Natural killer cell treated with Interleukin-12 subunit alpha and Interleukin-12 subunit beta and Interleukin-15 and Interleukin-18, amount 100 ng/mL, for 72 hours (primary cell): Measurements from ENCODE around the gene SHROOM2. TPM values are rescaled to one million over a fixed set of nuclear protein-coding genes. Genes with fewer than 3 reads are reported as not detected.

ENCODE experiments used
- ATAC-seq, 2 donors: fragments of 150-1000 bp; cut with Tn5 transposase in 1 of 2; sonication (Bioruptor Pico), chemical (Tn5 transposase) in 1 of 2; 2 replicates each; pipeline ENCODE4 v1.10.0; 2021
- DNase-seq: peaks from one replicate; pipeline ENCODE4 v3.0.0; 2022; ENCODE audit warnings: low spot score
- H3K27ac Mint-ChIP-seq, 2 donors: 1 replicate in 1 of 2; 2 replicates in 1 of 2; pipeline ENCODE4 v1.8.0; 2022; ENCODE audit warnings: mixed read lengths in 2 of 2, mild to moderate bottlenecking in 1 of 2, moderate library complexity in 1 of 2
- H3K27me3 Mint-ChIP-seq, 2 donors: 1 replicate in 1 of 2; 2 replicates in 1 of 2; pipeline ENCODE4 v1.8.0; 2022; ENCODE audit warnings: mixed read lengths in 2 of 2
- H3K36me3 Mint-ChIP-seq: one replicate; pipeline ENCODE4 v1.8.0; 2022; ENCODE audit warnings: mixed read lengths
- H3K4me1 Mint-ChIP-seq, 2 donors: 1 replicate in 1 of 2; 2 replicates in 1 of 2; pipeline ENCODE4 v1.8.0; 2022; ENCODE audit warnings: low read depth in 2 of 2, mixed read lengths in 2 of 2, mild to moderate bottlenecking in 1 of 2
- H3K4me3 Mint-ChIP-seq: one replicate; pipeline ENCODE4 v1.8.0; 2022; ENCODE audit warnings: mixed read lengths
- H3K9me3 Mint-ChIP-seq: 2 replicates; pipeline ENCODE4 v1.8.0; 2022; ENCODE audit warnings: mixed read lengths
- total RNA-seq, 2 donors: library from RNA; stranded (reverse); gene quantifications; one replicate each; pipeline ENCODE4 v1.2.3, GENCODE V29; 2022

The SHROOM2 gene
- total RNA-seq, 2 donors from 2014 or later, result 0.08 TPM; not detected in 1

DNA sequence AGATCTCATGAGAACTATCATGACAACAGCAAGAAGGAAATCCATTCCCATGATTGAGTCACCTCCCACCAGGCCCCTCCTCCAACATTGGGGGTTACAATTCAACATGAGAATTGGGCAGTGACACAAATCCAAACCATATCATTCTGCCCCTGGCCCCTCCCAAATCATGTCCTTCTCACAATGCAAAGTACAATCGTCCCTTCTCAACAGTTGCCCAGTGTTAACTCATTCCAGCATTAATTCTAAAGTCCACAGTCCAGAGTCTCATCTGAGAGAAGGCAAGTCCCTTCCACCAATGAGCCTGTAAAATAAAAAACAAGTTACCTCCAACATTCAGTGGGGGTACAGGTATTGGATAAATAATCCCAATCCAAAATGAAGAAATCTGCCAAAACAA, 166.1 kb downstream of the SHROOM2 start:
- peaks cover 0 to 20% of the 10 kb centered on the region in 2 donors for H3K27me3 Mint-ChIP-seq
- no peaks in the 10 kb centered on the region for H3K36me3 Mint-ChIP-seq
- no peak overlapping the region for H3K4me3 Mint-ChIP-seq
- ATAC-seq (no peak), DNase-seq (no peak)
- H3K9me3 Mint-ChIP-seq, result no peaks in the 10 kb centered on the region
- no peaks in the 10 kb centered on the region for H3K4me1 Mint-ChIP-seq
- H3K27ac Mint-ChIP-seq, result no peak overlapping the region

DNA sequence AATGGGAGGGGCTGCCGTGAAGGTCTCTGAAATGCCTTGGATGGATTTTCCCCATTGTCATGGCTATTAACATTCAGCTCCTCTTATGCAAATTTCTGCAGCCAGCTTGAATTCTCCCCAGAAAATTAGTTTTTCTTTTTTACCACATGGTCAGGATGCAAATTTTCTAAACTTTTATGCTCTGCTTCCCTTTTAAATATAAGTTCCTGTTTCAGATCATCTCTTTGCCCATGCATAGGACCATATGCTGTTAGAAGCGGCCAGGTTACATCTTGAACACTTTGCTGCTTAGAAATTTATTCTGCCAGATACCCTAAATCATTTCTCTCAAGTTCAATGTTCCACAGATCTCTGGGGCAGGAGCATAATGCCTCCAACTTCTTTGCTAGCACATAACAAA, 167.2 kb downstream of the SHROOM2 start:
- no peaks in the 10 kb centered on the region for H3K4me1 Mint-ChIP-seq
- ATAC-seq, result no peak
- no peaks in the 10 kb centered on the region for H3K9me3 Mint-ChIP-seq
- H3K27ac Mint-ChIP-seq, result no peak overlapping the region
- no peak for DNase-seq
- peaks cover 0 to 19% of the 10 kb centered on the region in 2 donors for H3K27me3 Mint-ChIP-seq
- H3K36me3 Mint-ChIP-seq, result no peaks in the 10 kb centered on the region
- H3K4me3 Mint-ChIP-seq, result no peak overlapping the region

DNA sequence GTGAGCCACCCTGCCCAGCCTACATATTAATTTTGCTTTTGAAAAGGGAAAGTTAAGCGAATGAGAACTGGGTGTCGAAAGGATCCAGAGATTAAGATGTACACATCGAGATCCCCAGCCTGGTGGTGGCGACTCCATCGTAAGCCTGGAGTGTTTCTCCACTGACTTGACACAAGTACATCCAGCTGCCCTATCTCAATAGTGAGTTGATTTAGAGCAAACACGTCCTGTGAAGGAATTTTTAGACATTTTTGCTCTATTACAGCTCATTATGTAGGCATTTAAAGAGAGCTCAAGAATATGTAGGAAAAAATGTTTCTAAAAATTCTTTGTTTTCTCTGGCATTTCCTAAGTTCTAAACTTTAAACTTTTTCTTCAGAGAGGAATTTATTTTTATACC, 169.3 kb downstream of the SHROOM2 start:
- Mint-ChIP-seq H3K4me3 (no peak overlapping the region), H3K27ac (no peak overlapping the region), H3K4me1 (no peaks in the 10 kb centered on the region), H3K27me3 (peaks cover 0 to 20% of the 10 kb centered on the region in 2 donors), H3K9me3 (no peaks in the 10 kb centered on the region), H3K36me3 (no peaks in the 10 kb centered on the region)
- ATAC-seq (no peak), DNase-seq (no peak)

DNA sequence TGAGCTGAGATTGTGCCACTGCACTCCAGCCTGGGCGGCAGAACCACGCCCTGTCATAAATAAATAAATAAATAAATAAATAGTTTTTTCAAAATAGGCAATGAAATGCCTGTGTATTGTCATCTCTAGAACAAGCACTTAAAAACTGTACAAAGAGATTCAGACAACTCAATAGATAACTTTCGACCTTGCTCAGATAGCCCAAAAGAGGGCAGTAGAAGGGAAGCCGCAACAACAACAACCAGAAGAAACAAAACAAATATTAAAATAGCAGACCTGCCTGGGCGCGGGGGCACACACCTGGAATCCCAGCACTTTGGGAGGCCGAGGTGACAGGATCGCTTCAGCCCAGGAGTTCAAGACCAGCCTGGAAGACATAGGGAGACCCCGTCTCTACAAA, 171.5 kb downstream of the SHROOM2 start:
- Mint-ChIP-seq H3K4me1 (no peaks in the 10 kb centered on the region), H3K9me3 (no peaks in the 10 kb centered on the region), H3K27me3 (peaks cover 0 to 18% of the 10 kb centered on the region in 2 donors), H3K36me3 (no peaks in the 10 kb centered on the region), H3K4me3 (no peak overlapping the region), H3K27ac (no peak overlapping the region)
- DNase-seq, result no peak
- ATAC-seq, result no peak

DNA sequence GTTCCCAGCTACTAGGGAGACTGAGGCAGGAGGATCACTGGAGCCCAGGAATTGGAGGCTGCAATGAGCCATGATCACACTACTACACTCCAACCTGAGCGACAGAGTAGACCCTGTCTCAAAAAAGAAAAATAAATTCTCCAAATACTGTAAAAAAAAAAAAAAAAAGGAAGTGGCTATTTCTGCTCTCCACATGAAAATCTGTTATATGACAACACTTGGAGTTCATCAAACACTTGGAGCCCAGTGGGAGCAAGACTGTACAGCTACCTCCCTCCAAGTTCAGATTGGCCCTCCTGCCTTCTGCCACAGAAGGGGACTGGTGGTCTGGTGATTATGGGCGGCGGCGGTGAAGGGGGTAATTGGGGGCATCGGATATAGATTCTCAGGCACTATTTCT, 172.0 kb downstream of the SHROOM2 start:
- Mint-ChIP-seq H3K4me1 (no peaks in the 10 kb centered on the region), H3K27me3 (peaks cover 0 to 18% of the 10 kb centered on the region in 2 donors), H3K27ac (no peak overlapping the region), H3K9me3 (no peaks in the 10 kb centered on the region), H3K36me3 (no peaks in the 10 kb centered on the region), H3K4me3 (no peak overlapping the region)
- DNase-seq (no peak), ATAC-seq (no peak)

DNA sequence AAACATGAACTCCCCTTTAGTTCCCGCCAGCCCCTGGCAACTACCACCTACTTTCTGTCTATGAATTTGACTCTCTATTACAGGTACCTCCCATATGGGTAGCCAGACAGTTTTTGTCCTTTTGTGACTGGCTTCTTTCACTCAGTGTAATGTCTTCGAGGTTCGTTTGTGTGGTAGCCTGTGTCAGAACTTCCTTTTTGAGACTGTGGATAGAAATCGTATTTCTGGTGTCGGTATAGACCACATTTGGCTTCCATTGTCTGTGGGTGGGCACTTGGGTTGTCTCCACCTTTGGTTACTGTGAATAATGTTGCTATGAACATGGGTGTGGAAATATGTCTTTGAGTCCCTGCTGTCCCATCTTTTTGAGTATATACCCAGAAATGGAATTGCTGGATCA, 175.5 kb downstream of the SHROOM2 start:
- Mint-ChIP-seq H3K27me3 (peaks cover 0 to 17% of the 10 kb centered on the region in 2 donors), H3K4me1 (peaks cover 0 to 4% of the 10 kb centered on the region in 2 donors), H3K4me3 (no peak overlapping the region), H3K9me3 (no peaks in the 10 kb centered on the region), H3K36me3 (no peaks in the 10 kb centered on the region), H3K27ac (no peak overlapping the region)
- DNase-seq (no peak), ATAC-seq (no peak)

DNA sequence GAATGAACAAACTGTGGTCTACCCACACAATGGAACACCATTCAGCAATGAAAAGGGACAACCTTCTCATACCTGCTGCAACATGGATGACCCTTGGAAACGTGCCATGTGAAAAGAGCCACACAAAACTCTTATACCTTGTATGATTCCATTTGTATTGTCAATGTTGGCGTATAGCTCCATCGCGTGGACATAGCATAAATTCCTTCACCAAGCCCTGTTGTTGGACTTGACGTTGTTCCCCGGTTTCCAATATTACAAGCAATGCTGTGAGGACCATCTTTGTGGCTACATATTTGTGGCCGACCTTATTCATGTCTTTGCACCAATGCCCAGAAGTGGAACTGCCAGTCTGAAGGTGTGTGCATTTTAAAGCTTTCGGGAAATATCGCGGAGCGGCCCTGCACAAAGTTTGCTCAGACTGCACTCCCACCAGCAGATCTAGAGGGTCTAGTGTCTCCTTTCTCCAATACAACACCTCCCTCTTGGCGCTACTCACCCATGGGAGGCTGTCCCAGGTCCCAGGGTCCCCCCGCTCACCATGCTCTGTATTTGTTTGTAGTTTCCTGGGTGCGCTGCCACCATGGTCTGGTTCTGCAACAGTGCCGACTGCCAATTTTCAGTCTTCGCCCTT, 180.7 kb downstream of the SHROOM2 start, which contains the start of gene CLDN34:
CLDN34 (plus strand) TSS at position 584 of the 634 bp plus-strand sequence; CDS start at position 584, 0 bp downstream.
- ATAC-seq (no peak), DNase-seq (no peak)
- no peaks in the 10 kb centered on the region for H3K36me3 Mint-ChIP-seq
- peaks cover 0 to 8% of the 10 kb centered on the region in 2 donors for H3K27me3 Mint-ChIP-seq
- no peak within 1 kb of the TSS for H3K27ac Mint-ChIP-seq
- H3K9me3 Mint-ChIP-seq, result no peaks in the 10 kb centered on the region
- H3K4me1 Mint-ChIP-seq, result peaks cover 0 to 4% of the 10 kb centered on the region in 2 donors
- no peak within 1 kb of the TSS for H3K4me3 Mint-ChIP-seq

DNA sequence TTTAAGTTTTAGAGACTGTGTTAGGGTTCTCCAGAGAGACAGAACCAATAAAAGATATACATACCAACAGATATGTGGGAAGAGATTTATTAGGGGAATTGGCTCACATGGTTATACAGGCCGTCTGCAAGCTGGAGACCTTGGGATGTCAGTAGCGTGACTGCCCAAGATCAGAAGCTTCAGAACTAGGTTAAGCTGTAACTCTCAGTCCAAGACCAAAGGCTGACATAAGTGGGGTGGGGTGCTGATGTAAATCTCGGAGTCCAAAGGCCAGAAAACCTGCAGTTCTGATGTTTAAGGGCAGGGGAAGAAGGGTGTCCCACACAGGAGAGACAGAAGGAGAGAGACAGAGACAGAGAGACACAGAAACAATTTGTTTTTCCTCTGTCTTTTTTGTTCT, 191.4 kb downstream of the SHROOM2 start:
- ATAC-seq, result no peak
- H3K27ac Mint-ChIP-seq, result no peak overlapping the region
- H3K36me3 Mint-ChIP-seq, result no peaks in the 10 kb centered on the region
- no peaks in the 10 kb centered on the region for H3K27me3 Mint-ChIP-seq
- H3K4me3 Mint-ChIP-seq, result no peak overlapping the region
- H3K9me3 Mint-ChIP-seq, result no peaks in the 10 kb centered on the region
- no peaks in the 10 kb centered on the region for H3K4me1 Mint-ChIP-seq
- DNase-seq, result no peak

DNA sequence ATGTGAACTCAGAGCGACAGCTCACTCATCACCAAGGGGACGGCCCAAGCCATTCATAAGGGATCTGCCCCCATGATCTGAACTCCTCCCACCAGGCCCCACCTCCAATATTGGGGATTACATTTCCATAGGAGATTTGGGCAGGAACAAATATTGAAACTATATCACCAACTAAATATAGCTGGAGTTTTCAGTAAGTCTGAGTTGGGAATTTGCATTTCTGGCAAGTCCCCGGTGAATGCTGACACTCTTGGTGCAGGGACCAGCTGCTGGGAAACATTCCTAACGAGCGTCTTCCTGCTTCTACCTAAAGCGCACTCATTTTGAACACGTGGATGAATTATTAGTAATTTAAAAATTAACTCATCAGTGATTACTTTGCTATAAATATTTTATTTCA, 194.2 kb downstream of the SHROOM2 start:
- DNase-seq, result no peak
- Mint-ChIP-seq H3K4me3 (no peak overlapping the region), H3K27me3 (peaks cover 7 to 8% of the 10 kb centered on the region in 2 donors), H3K27ac (no peak overlapping the region), H3K4me1 (no peaks in the 10 kb centered on the region), H3K36me3 (no peaks in the 10 kb centered on the region), H3K9me3 (no peaks in the 10 kb centered on the region)
- no peak for ATAC-seq

DNA sequence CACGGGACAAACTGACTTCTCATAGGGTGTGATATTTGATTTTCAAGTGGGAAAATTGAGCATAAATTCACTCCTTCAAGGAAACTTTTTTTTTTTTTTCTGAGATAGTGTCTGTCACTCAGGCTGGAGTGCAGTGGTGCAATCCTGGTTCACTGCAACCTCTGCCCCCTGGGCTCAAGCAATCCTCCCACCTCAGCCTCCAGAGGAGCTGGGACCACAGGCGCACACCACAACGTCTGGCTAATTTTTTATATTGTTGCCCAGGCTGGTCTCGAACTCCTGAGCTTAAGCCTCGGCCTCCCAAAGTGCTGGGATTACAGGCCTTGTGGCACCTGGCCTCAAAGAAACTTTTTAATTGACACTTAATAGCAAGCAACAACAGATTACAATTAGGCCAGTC, 194.7 kb downstream of the SHROOM2 start:
- ATAC-seq (no peak), DNase-seq (no peak)
- Mint-ChIP-seq H3K36me3 (no peaks in the 10 kb centered on the region), H3K4me3 (no peak overlapping the region), H3K4me1 (no peaks in the 10 kb centered on the region), H3K27me3 (peaks cover 7 to 8% of the 10 kb centered on the region in 2 donors), H3K27ac (no peak overlapping the region), H3K9me3 (no peaks in the 10 kb centered on the region)

DNA sequence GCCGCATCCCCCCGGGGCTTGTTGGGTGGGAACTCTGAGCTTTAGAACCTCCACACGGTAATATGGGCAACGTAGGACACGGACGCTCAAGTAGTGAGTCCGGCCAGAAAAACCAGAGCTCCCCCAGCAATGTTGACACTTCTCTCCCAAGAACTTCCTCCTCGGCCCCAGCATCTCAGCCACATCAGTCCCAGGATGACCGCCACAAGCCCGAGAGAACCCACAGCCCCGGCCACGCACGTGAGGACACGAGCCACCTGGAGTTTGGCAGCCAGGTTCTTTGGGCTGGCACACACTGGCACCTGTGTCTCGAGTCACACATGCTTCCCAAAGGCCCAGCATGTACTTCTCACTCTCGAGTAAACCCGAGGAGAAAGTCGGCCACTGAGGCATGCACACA, 197.2 kb downstream of the SHROOM2 start:
- ATAC-seq, result no peak
- Mint-ChIP-seq H3K9me3 (no peaks in the 10 kb centered on the region), H3K27me3 (peaks cover 10 to 16% of the 10 kb centered on the region in 2 donors), H3K4me1 (no peaks in the 10 kb centered on the region), H3K36me3 (no peaks in the 10 kb centered on the region), H3K27ac (no peak overlapping the region), H3K4me3 (no peak overlapping the region)
- no peak for DNase-seq

DNA sequence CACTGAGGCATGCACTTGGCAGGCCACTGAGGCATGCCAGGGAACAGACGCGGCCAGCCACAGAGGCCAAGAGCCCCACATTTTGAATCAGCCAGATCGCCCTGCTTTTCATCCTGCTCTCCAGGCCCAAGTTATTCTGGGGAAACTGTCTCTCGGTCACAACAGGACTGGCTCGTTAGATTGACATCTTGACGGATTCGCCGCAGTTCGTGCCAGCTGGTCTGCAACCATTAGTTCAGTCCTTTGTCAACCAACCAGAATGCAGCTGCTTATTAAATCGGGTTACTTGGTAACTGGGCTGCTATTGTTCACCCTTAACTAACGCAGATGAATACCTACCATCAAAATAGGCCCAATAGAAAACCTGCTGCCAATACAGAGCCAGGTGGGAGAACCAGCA, 197.6 kb downstream of the SHROOM2 start:
- Mint-ChIP-seq H3K36me3 (no peaks in the 10 kb centered on the region), H3K4me1 (no peaks in the 10 kb centered on the region), H3K9me3 (no peaks in the 10 kb centered on the region), H3K27me3 (peaks cover 10 to 16% of the 10 kb centered on the region in 2 donors), H3K4me3 (no peak overlapping the region), H3K27ac (no peak overlapping the region)
- DNase-seq, result no peak
- no peak for ATAC-seq

DNA sequence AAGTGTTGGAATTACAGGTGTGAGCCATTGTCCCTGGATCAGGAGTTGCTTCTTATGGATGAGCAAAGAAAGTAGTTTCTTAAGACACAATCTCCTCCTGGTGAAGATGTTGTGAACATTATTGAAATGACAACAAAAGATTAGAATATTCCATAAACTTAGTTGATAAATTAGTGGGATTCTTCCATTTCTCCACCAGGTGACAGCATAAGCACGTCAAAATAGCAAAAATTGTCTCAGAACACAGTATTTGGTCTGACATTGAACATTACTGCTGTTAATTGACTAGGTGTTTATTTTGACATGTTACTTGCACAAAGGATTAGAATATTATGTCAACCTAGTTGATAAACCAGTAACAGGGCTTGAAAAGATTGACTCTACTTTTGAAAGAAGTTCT, 202.5 kb downstream of the SHROOM2 start:
- Mint-ChIP-seq H3K9me3 (no peaks in the 10 kb centered on the region), H3K4me1 (no peaks in the 10 kb centered on the region), H3K4me3 (no peak overlapping the region), H3K27ac (no peak overlapping the region), H3K27me3 (peaks cover 7 to 16% of the 10 kb centered on the region in 2 donors), H3K36me3 (no peaks in the 10 kb centered on the region)
- ATAC-seq (no peak), DNase-seq (no peak)

DNA sequence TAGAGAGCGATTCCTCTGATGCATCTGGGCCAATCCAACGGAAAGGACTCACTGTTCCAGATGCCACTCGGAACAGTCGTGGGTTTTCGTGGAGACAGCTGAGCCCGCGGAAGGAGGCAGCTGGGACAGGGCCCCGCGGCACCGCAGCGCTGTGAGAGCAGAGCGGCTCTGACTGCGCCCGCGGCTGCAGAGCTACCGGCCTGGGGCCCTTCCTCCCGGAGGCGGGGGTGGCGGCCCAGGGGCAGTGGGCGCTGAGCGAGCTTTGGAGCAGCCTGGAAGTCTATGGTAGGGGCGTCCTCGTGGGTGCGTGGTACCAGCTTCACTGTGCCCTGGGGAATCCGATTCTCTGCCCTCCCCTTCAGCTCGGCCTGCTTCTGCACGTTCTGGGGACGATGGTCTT, 205.8 kb downstream of the SHROOM2 start:
- no peaks in the 10 kb centered on the region for H3K9me3 Mint-ChIP-seq
- no peaks in the 10 kb centered on the region for H3K36me3 Mint-ChIP-seq
- H3K27me3 Mint-ChIP-seq, result peaks cover 3 to 8% of the 10 kb centered on the region in 2 donors
- ATAC-seq (no peak), DNase-seq (no peak)
- no peak overlapping the region for H3K4me3 Mint-ChIP-seq
- no peaks in the 10 kb centered on the region for H3K4me1 Mint-ChIP-seq
- H3K27ac Mint-ChIP-seq, result no peak overlapping the region

DNA sequence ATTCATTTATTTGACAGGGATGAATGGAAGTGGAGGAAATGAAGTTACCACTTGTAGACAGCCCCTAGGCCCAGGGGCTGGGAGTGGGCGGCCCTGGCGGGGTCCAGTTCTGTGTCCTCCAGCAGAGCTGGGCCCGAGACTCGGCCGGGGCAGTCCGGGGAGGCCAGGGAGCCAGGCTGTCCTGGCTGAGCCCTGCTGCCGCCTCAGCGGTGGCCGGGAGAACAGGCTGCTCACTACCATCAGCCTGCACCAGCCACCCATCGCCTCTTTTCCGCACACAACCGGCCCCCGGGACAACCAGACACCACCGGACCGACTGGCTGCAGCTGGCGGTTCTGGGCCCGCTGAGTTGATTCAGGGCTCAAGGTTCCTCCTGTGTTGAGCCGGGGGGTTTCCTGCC, 206.5 kb downstream of the SHROOM2 start:
- no peak overlapping the region for H3K4me3 Mint-ChIP-seq
- peaks cover 4 to 5% of the 10 kb centered on the region in 2 donors for H3K4me1 Mint-ChIP-seq
- H3K27ac Mint-ChIP-seq, result no peak overlapping the region
- peaks cover 3 to 4% of the 10 kb centered on the region in 2 donors for H3K27me3 Mint-ChIP-seq
- no peaks in the 10 kb centered on the region for H3K9me3 Mint-ChIP-seq
- no peaks in the 10 kb centered on the region for H3K36me3 Mint-ChIP-seq
- DNase-seq (no peak), ATAC-seq (no peak)
